ENCODE results near the gene LMO3.

DNA sequence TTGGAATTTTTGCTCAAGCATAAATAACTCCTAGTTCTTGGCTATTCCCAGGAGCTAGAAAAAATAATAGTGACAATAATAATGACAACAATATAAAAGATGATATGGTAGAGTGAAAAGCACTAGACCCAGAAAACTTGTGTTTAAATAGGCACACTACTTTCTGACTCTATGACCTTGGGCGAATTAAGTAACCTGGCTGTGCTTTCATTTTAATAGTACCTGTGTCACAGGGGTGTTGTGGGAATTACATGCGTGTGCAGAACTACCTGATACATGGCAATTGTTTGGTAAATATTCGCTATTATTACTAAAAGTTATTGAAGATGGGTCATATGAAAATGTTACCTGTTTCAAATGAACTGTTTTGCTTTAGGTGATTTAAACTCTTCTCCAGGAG lies 60.1 kb downstream of the LMO3 start:
- TF ChIP-seq, protein P1, sequence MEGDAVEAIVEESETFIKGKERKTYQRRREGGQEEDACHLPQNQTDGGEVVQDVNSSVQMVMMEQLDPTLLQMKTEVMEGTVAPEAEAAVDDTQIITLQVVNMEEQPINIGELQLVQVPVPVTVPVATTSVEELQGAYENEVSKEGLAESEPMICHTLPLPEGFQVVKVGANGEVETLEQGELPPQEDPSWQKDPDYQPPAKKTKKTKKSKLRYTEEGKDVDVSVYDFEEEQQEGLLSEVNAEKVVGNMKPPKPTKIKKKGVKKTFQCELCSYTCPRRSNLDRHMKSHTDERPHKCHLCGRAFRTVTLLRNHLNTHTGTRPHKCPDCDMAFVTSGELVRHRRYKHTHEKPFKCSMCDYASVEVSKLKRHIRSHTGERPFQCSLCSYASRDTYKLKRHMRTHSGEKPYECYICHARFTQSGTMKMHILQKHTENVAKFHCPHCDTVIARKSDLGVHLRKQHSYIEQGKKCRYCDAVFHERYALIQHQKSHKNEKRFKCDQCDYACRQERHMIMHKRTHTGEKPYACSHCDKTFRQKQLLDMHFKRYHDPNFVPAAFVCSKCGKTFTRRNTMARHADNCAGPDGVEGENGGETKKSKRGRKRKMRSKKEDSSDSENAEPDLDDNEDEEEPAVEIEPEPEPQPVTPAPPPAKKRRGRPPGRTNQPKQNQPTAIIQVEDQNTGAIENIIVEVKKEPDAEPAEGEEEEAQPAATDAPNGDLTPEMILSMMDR (IDR thresholded peaks at IDR 0.05): no peak
- no peak for TF ChIP-seq EP300 (IDR thresholded peaks at IDR 0.05)
- no peak for TF ChIP-seq POLR2A (IDR thresholded peaks at IDR 0.05)

Data from tibial nerve (tissue), 4 donors.